ENCODE results near the gene SPRING1. TPM values are rescaled to one million over a fixed set of nuclear protein-coding genes. Genes with fewer than 3 reads are reported as not detected.

The SPRING1 gene
- total and polyA plus RNA-seq, 4 donors = 6.0 to 11.7 (median 8.4) TPM

- TF ChIP-seq REST (IDR thresholded peaks at IDR 0.05) (no peak), SP1 (IDR thresholded peaks at IDR 0.05) (no peak), RAD21 (IDR thresholded peaks at IDR 0.05) (no peak)
Observed at GRCh38 chr12:116689521-116689920, 48.3 kb downstream of the SPRING1 start (continued).

Small RNA genes lying within 50 kb of the gene (small RNA-seq; reads per million reads assigned to genes)
- not detected for gene RNU6-558P

Other genes with a start within 250 kb of the SPRING1 start
- not detected for gene MAP1LC3B2, start 178.7 kb downstream of the SPRING1 start, total RNA-seq
- 1 to 10 TPM; 1.3 to 7.7 TPM for gene MAP1LC3B2, start 178.7 kb downstream of the SPRING1 start, polyA plus RNA-seq
- gene RNFT2, start 246 bp upstream of the SPRING1 start, total RNA-seq = 1 to 10 TPM in 1 of 2 donors, under 1 TPM in 1; 0.17 to 1.4 TPM
- gene RNFT2, start 246 bp upstream of the SPRING1 start, polyA plus RNA-seq = under 1 TPM; 0.13 to 0.22 TPM
- under 1 TPM in 1 of 2 donors, not detected in 1; 0.14 TPM for gene HRK, start 143.4 kb upstream of the SPRING1 start, total RNA-seq
- not detected for gene HRK, start 143.4 kb upstream of the SPRING1 start, polyA plus RNA-seq
- 1 to 10 TPM; 6.4 to 7.1 TPM for gene FBXW8, start 172.9 kb upstream of the SPRING1 start, total RNA-seq
- gene FBXW8, start 172.9 kb upstream of the SPRING1 start, polyA plus RNA-seq = 1 to 10 TPM; 1.9 to 3.4 TPM